GM12892 (cell line): ENCODE data around the gene CHST15.

ENCODE experiments used
- POLR2A ChIP-seq: IDR thresholded peaks from 2 replicates; pipeline ENCODE4 v1.6.1; 2011; ENCODE audit warnings: low read depth, low read length, control low read depth
- TAF1 ChIP-seq: IDR thresholded peaks from 2 replicates; pipeline ENCODE4 v1.6.1; 2011; ENCODE audit warnings: low read depth, mild to moderate bottlenecking, control low read depth, low read length, borderline replicate concordance

- no peak for TF ChIP-seq TAF1
- TF ChIP-seq POLR2A, result no peak
Observed at GRCh38 chr10:124052561-124052960, 40.8 kb downstream of the CHST15 start.
